ENCODE measurements around the gene PRRG4. TPM values are rescaled to one million over a fixed set of nuclear protein-coding genes. Genes with fewer than 3 reads are reported as not detected.

The PRRG4 gene
- polyA plus RNA-seq, 1 donor (not counting 4 experiments of a cell fraction or from before 2014, with no cell fraction given): 10.0 TPM

DNA sequence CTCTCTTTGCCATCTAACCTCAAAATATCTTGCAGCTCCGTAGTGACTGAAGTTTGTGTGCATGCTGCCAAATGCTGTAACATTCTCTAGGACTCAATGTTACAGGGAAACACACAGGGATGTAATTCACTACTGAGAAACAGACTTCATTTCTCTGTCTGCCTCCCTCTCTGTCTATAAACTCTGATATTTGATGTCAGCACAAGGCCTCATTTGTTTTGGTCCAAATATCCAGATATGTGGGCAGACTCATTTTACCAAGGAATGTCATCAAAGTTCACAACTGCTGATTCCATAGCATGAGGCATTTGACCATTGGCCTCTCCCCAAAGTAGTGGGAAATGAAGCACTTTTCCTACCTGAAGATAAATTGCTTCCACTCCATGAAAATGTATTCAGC is 2.5 kb upstream of the PRRG4 start:
- Histone ChIP-seq H3K27ac (ENCODE audit: control insufficient read depth, insufficient read depth, low read length) (no peak overlapping the region), H3K79me2 (ENCODE audit: control insufficient read depth, insufficient read depth, low read length) (no peaks in the 10 kb centered on the region), H3K9ac (ENCODE audit: control insufficient read depth, extremely low read depth, insufficient read depth, low read length) (no peak overlapping the region), H3K9me1 (ENCODE audit: control insufficient read depth, extremely low read depth, insufficient read depth, low read length) (no peaks in the 10 kb centered on the region), H3K4me3 (ENCODE audit: control insufficient read depth in 2 of 3, extremely low read depth in 1 of 3, insufficient read depth in 2 of 3, low read depth in 1 of 3, low read length in 3 of 3) (no peak overlapping the region), H2AFZ (ENCODE audit: control insufficient read depth, low read length) (no peak overlapping the region), H3K27me3 (ENCODE audit: control insufficient read depth, extremely low read depth, insufficient read depth, low read length) (no peaks in the 10 kb centered on the region), H3K4me1 (ENCODE audit: control insufficient read depth, extremely low read depth, insufficient read depth, low read length) (peaks cover 12% of the 10 kb centered on the region), H3K4me2 (ENCODE audit: control insufficient read depth, extremely low read depth, insufficient read depth, low read depth, low read length) (no peak overlapping the region), H4K20me1 (ENCODE audit: control insufficient read depth, extremely low read depth, insufficient read depth, low read length) (no peaks in the 10 kb centered on the region), H3K36me3 (ENCODE audit: control insufficient read depth in 2 of 2, extremely low read depth in 1 of 2, insufficient read depth in 2 of 2, low read length in 2 of 2) (no peaks in the 10 kb centered on the region), H3K9me3 (ENCODE audit: control insufficient read depth, low read depth, low read length) (no peaks in the 10 kb centered on the region)
- no peak for TF ChIP-seq EZH2 (IDR thresholded peaks at IDR 0.05; ENCODE audit: low read length)
- TF ChIP-seq, protein P1, sequence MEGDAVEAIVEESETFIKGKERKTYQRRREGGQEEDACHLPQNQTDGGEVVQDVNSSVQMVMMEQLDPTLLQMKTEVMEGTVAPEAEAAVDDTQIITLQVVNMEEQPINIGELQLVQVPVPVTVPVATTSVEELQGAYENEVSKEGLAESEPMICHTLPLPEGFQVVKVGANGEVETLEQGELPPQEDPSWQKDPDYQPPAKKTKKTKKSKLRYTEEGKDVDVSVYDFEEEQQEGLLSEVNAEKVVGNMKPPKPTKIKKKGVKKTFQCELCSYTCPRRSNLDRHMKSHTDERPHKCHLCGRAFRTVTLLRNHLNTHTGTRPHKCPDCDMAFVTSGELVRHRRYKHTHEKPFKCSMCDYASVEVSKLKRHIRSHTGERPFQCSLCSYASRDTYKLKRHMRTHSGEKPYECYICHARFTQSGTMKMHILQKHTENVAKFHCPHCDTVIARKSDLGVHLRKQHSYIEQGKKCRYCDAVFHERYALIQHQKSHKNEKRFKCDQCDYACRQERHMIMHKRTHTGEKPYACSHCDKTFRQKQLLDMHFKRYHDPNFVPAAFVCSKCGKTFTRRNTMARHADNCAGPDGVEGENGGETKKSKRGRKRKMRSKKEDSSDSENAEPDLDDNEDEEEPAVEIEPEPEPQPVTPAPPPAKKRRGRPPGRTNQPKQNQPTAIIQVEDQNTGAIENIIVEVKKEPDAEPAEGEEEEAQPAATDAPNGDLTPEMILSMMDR (optimal IDR thresholded peaks at IDR 0.05 in 1 of 3, IDR thresholded peaks at IDR 0.05 in 1 of 3, conservative IDR thresholded peaks at IDR 0.05 in 1 of 3; ENCODE audit: extremely low read depth in 1 of 3, insufficient read depth in 2 of 3, low read length in 3 of 3): no peak
- FAIRE-seq: no peak
- dilution Hi-C loops (cut with MboI; ENCODE audit: extremely low pct_ligation_motif_present, low sequenced_read_pairs): no loop called here
- no peak for DNase-seq (ENCODE audit: low read depth, low spot score)

DNA sequence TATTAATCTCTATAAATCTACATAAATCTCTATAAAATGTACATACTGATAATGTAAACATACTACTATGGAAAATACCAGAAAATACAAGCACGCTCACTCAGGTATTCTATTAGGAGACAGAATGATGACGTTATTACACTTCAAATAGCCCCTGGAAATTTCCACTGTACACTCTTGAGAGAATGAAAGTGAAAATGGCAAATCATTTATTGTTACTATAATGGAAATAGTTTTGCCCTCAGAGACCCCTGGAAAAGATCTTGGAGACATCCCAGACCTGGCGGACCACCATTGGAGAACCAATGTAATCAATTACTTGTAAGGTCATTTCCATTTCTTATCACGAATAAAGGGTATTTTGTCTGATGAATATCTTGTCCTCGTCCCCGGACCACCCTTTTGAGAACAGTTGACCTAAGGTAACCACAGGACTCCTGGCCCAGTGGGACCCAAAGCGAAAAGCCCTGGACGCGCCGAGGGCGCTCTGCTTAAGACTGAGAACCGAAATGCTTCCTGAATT is 509 bp upstream of the PRRG4 start:
- peak overlapping the region; percentile 86 to 94 (median 89) for H3K4me3 ChIP-seq (ENCODE audit: control insufficient read depth in 2 of 3, extremely low read depth in 1 of 3, insufficient read depth in 2 of 3, low read depth in 1 of 3, low read length in 3 of 3)
- no peaks in the 10 kb centered on the region for H3K9me1 ChIP-seq (ENCODE audit: control insufficient read depth, extremely low read depth, insufficient read depth, low read length)
- H2AFZ ChIP-seq (ENCODE audit: control insufficient read depth, low read length): peak overlapping the region; percentile 97
- FAIRE-seq (no peak), DNase-seq (ENCODE audit: low read depth, low spot score) (no peak)
- H3K36me3 ChIP-seq (ENCODE audit: control insufficient read depth in 2 of 2, extremely low read depth in 1 of 2, insufficient read depth in 2 of 2, low read length in 2 of 2): peaks cover 0 to 2% of the 10 kb centered on the region in 2 experiments
- no peaks in the 10 kb centered on the region for H4K20me1 ChIP-seq (ENCODE audit: control insufficient read depth, extremely low read depth, insufficient read depth, low read length)
- peak overlapping the region; percentile 97 for H3K4me2 ChIP-seq (ENCODE audit: control insufficient read depth, extremely low read depth, insufficient read depth, low read depth, low read length)
- H3K9ac ChIP-seq (ENCODE audit: control insufficient read depth, extremely low read depth, insufficient read depth, low read length): peak overlapping the region; percentile 88
- dilution Hi-C loops (cut with MboI; ENCODE audit: extremely low pct_ligation_motif_present, low sequenced_read_pairs): no loop called here
- H3K27me3 ChIP-seq (ENCODE audit: control insufficient read depth, extremely low read depth, insufficient read depth, low read length): no peaks in the 10 kb centered on the region
- TF ChIP-seq, protein P1 (optimal IDR thresholded peaks at IDR 0.05 in 1 of 3, IDR thresholded peaks at IDR 0.05 in 1 of 3, conservative IDR thresholded peaks at IDR 0.05 in 1 of 3; ENCODE audit: extremely low read depth in 1 of 3, insufficient read depth in 2 of 3, low read length in 3 of 3): no peak
- TF ChIP-seq EZH2 (IDR thresholded peaks at IDR 0.05; ENCODE audit: low read length): no peak
- no peaks in the 10 kb centered on the region for H3K9me3 ChIP-seq (ENCODE audit: control insufficient read depth, low read depth, low read length)
- peaks cover 12% of the 10 kb centered on the region for H3K4me1 ChIP-seq (ENCODE audit: control insufficient read depth, extremely low read depth, insufficient read depth, low read length)
- H3K79me2 ChIP-seq (ENCODE audit: control insufficient read depth, insufficient read depth, low read length): no peaks in the 10 kb centered on the region
- H3K27ac ChIP-seq (ENCODE audit: control insufficient read depth, insufficient read depth, low read length): peak overlapping the region; percentile 88
